ENCODE results near the gene R3HDM4.

The R3HDM4 gene

DNA sequence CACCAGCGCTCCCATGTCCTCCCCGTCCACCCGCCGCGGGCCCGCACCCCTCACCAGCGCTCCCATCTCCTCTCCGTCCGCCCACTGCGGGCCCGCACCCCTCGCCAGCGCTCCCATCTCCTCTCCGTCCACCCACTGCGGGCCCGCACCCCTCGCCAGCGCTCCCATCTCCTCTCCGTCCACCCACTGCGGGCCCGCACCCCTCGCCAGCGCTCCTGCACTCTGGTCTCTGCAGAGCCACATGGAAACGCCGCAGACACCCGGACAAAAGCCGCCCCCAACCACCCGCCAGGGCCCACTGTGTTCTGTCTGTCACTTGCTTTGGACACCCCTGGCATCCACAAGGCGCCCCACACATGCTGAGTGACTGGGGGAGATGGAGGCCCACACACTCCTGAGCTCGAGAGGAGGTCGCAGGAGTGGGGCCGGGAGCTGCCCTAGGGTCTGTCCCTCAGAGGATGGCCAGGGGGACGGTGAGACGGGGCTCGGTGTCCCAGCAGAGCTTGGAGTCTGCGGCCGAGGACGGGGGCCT is 46.2 kb downstream of the R3HDM4 start:
- no peak for DNase-seq
- Histone ChIP-seq H3K4me3 (ENCODE audit: low read depth, low read length) (no peak overlapping the region), H3K27me3 (no peaks in the 10 kb centered on the region; the same call in 1 of the 2 replicates), H3K4me1 (peaks cover 7% of the 10 kb centered on the region), H3K36me3 (peaks cover 11% of the 10 kb centered on the region; the same call in 1 of the 2 replicates), H3K9me3 (no peaks in the 10 kb centered on the region)
- TF ChIP-seq, protein P1, sequence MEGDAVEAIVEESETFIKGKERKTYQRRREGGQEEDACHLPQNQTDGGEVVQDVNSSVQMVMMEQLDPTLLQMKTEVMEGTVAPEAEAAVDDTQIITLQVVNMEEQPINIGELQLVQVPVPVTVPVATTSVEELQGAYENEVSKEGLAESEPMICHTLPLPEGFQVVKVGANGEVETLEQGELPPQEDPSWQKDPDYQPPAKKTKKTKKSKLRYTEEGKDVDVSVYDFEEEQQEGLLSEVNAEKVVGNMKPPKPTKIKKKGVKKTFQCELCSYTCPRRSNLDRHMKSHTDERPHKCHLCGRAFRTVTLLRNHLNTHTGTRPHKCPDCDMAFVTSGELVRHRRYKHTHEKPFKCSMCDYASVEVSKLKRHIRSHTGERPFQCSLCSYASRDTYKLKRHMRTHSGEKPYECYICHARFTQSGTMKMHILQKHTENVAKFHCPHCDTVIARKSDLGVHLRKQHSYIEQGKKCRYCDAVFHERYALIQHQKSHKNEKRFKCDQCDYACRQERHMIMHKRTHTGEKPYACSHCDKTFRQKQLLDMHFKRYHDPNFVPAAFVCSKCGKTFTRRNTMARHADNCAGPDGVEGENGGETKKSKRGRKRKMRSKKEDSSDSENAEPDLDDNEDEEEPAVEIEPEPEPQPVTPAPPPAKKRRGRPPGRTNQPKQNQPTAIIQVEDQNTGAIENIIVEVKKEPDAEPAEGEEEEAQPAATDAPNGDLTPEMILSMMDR (IDR thresholded peaks at IDR 0.05; ENCODE audit: low read depth, low read length): no peak

DNA sequence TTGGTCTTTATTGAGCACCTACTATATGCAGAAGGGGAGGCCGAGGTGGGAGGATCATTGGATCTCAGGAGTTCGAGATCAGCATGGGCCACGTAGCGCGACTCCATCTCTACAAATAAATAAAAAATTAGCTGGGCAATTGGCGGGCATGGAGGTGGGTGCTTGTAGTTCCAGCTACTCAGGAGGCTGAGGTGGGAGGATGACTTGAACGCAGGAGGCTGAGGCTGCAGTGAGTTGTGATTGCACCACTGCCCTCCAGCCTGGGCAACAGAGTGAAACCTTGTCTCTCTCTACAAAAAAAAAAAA is 49.8 kb downstream of the R3HDM4 start:
- H3K27me3 ChIP-seq: peaks cover 28% of the 10 kb centered on the region
- no peak overlapping the region for H3K4me3 ChIP-seq (ENCODE audit: low read depth, low read length)

DNA sequence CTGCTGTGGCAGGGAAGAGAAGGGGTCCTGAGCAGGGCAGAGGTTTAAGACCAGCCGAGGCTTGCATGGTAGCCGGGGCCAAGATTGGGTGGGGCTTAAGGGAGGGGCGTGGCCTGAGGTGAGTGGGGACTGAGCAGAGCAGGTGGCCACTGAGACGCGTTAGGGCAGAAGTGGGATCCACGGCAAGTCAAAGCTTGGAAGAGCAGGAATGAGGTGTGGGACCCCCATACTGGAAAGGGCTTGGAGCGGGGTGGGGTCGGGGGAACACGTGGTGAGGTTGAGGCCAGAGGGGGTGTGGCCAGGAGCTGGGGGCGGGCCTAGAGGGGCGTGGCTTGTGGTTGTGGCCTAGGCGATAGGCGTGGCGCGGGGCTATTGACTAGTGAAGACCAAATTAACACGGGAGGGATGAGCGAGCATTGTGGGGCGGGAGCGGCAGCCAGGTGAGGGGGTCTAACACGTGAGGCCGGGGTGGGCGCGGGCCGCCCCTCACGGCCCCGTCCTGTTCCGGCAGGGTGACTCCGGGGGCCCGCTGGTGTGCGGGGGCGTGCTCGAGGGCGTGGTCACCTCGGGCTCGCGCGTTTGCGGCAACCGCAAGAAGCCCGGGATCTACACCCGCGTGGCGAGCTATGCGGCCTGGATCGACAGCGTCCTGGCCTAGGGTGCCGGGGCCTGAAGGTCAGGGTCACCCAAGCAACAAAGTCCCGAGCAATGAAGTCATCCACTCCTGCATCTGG is 50.3 kb downstream of the R3HDM4 start:
- H3K9me3 ChIP-seq: peaks cover 3% of the 10 kb centered on the region; the same call in 1 of the 2 replicates
- TF ChIP-seq, protein P1 (IDR thresholded peaks at IDR 0.05; ENCODE audit: low read depth, low read length): no peak
- DNase-seq: peak; percentile 70
- H3K4me3 ChIP-seq (ENCODE audit: low read depth, low read length): no peak overlapping the region
- no peaks in the 10 kb centered on the region; the same call in 1 of the 2 replicates for H3K36me3 ChIP-seq
- 0 out of 2 replicates have a peak, but pooled peaks cover 2% of the 10 kb centered on the region for H3K4me1 ChIP-seq
- peaks cover 28% of the 10 kb centered on the region for H3K27me3 ChIP-seq

More for the DNA sequence above, 49.8 kb downstream of the R3HDM4 start:
- 0 out of 2 replicates have a peak, but pooled peaks cover 2% of the 10 kb centered on the region for H3K4me1 ChIP-seq
- H3K9me3 ChIP-seq: peaks cover 3% of the 10 kb centered on the region; the same call in 1 of the 2 replicates
- no peak for DNase-seq
- H3K36me3 ChIP-seq: peaks cover 5% of the 10 kb centered on the region; the same call in 1 of the 2 replicates
- TF ChIP-seq, protein P1 (IDR thresholded peaks at IDR 0.05; ENCODE audit: low read depth, low read length): no peak

DNA sequence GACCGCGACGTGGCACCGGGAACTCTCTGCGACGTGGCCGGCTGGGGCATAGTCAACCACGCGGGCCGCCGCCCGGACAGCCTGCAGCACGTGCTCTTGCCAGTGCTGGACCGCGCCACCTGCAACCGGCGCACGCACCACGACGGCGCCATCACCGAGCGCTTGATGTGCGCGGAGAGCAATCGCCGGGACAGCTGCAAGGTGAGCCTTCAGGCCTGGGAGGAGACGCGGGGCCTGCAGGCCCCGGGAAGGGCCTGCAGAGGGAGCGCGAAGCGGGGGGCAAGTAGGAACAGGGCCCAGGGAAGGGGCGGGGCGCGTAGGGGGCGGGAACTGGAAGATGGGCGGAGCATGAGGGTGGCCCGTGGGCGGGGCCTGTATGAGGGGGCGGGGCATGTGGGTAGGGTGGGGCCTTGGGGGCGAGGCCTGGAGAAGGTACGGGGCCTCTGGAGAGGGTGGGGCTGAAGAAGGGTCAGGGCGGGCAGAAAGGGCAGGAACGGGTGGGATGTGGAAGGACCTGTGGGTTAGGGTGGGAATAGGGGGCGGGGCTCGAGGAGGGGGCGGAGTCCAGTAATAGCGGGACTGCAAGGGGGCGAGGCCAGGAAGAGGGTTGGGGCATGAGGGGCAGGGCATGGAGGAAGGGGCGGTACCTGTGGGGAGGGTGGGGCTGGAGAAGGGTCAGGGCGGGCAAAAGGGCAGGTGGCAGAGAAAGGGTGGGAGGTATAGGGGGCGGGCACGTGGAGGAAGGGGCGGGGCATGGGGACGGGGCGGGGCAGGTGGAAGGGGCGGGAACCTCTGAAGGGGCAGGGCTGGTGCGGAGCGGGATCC is 51.1 kb downstream of the R3HDM4 start:
- H3K4me3 ChIP-seq (ENCODE audit: low read depth, low read length): no peak overlapping the region
- peaks cover 3% of the 10 kb centered on the region; the same call in 1 of the 2 replicates for H3K9me3 ChIP-seq
- peak; percentile 80 for DNase-seq
- TF ChIP-seq, protein P1 (IDR thresholded peaks at IDR 0.05; ENCODE audit: low read depth, low read length): no peak
- peaks cover 28% of the 10 kb centered on the region for H3K27me3 ChIP-seq
- no peaks in the 10 kb centered on the region for H3K36me3 ChIP-seq
- 0 out of 2 replicates have a peak, but pooled peaks cover 2% of the 10 kb centered on the region for H3K4me1 ChIP-seq

GRCh38 chr19:861141-861755 is 51.8 kb downstream of the R3HDM4 start:
- Histone ChIP-seq H3K27me3 (peaks cover 28% of the 10 kb centered on the region), H3K4me3 (ENCODE audit: low read depth, low read length) (no peak overlapping the region), H3K9me3 (peaks cover 3% of the 10 kb centered on the region; the same call in 1 of the 2 replicates), H3K4me1 (0 out of 2 replicates have a peak, but pooled peaks cover 2% of the 10 kb centered on the region), H3K36me3 (no peaks in the 10 kb centered on the region)
- no peak for DNase-seq
- TF ChIP-seq, protein P1 (IDR thresholded peaks at IDR 0.05; ENCODE audit: low read depth, low read length): no peak

Data from BE2C (cell line).